Spleen (tissue), 11 donors: Measurements from ENCODE around the gene HOXC13. TPM values are rescaled to one million over a fixed set of nuclear protein-coding genes. Genes with fewer than 3 reads are reported as not detected.

Source experiments
- DNase-seq: peaks from one replicate; pipeline ENCODE4 v3.0.0-alpha.2; 2020
- H3K27ac ChIP-seq, 8 donors: fragments of 200-600 bp; sonication (generic) in 7 of 8; 1 replicate in 4 of 8; 2 replicates in 4 of 8; pipeline versions ENCODE4 v1.5.0 to v1.8.0; 2016 to 2021; ENCODE audit warnings: inconsistent platforms in 4 of 8, mild to moderate bottlenecking in 4 of 8, moderate library complexity in 1 of 8
- H3K27me3 ChIP-seq, 7 donors: fragments of 200-600 bp; sonication (generic) in 6 of 7; replicated peaks in 1 of 7; 1 replicate in 4 of 7; 2 replicates in 3 of 7; pipeline versions ENCODE4 v1.5.0 to v1.8.0; 2016 to 2021; ENCODE audit warnings: inconsistent platforms in 3 of 7, mild to moderate bottlenecking in 1 of 7
- H3K36me3 ChIP-seq, 6 donors: fragments of 200-600 bp; sonication (generic) in 5 of 6; 1 replicate in 4 of 6; 2 replicates in 2 of 6; pipeline versions ENCODE4 v1.5.0 to v1.8.0; 2016 to 2021; ENCODE audit warnings: inconsistent platforms in 2 of 6
- H3K4me1 ChIP-seq, 6 donors: fragments of 200-600 bp; sonication (generic) in 5 of 6; 1 replicate in 3 of 6; 2 replicates in 3 of 6; pipeline versions ENCODE4 v1.5.0 to v1.8.0; 2016 to 2021; ENCODE audit warnings: inconsistent platforms in 3 of 6
- H3K4me3 ChIP-seq, 8 donors: fragments of 200-600 bp; sonication (generic) in 7 of 8; 1 replicate in 4 of 8; 2 replicates in 4 of 8; pipeline versions ENCODE4 v1.5.0 to v1.8.0; 2016 to 2021; ENCODE audit warnings: inconsistent platforms in 4 of 8, mild to moderate bottlenecking in 4 of 8, moderate library complexity in 2 of 8
- H3K9me3 ChIP-seq, 8 donors: fragments of 200-600 bp; sonication (generic) in 7 of 8; 1 replicate in 4 of 8; 2 replicates in 4 of 8; pipeline versions ENCODE4 v1.5.0 to v1.8.0; 2016 to 2021; ENCODE audit warnings: inconsistent platforms in 4 of 8
- CTCF ChIP-seq, 11 experiments: fragments of 200-600 bp in 7 of 11; fragments of 450-650 bp in 4 of 11; sonication (generic) in 4 of 11; IDR thresholded peaks in 8 of 11; conservative IDR thresholded peaks in 3 of 11; 1 replicate in 7 of 11; 2 replicates in 4 of 11; pipeline versions ENCODE4 v1.4.0 to v1.8.0; 2016 to 2021; ENCODE audit warnings: antibody characterized with exemption in 11 of 11, inconsistent platforms in 4 of 11, mild to moderate bottlenecking in 1 of 11
- POLR2A ChIP-seq, 3 donors: fragments of 450-650 bp; IDR thresholded peaks; one replicate each; pipeline ENCODE4 v1.5.1; 2017; ENCODE audit warnings: antibody characterized with exemption in 3 of 3, mild to moderate bottlenecking in 1 of 3
- POLR2AphosphoS5 ChIP-seq, 3 donors: sonication (generic); formaldehyde crosslinking; IDR thresholded peaks; one replicate each; pipeline ENCODE4 v1.5.1; 2017; ENCODE audit warnings: antibody characterized with exemption in 3 of 3
- WGBS, 5 donors: extraction: QIAGEN DNeasy Blood & Tissue Kit in 3 of 5; methylation state at CpG; one replicate each; pipeline versions ENCODE4 v1.1.5 to v1.1.7; 2013 to 2018; 5-methylcytosine and 5-hydroxymethylcytosine counted together
- intact Hi-C: fragments of 100-400 bp; cut with DNase I; formaldehyde crosslinking; loops from one replicate; pipeline ENCODE4 v1.15.0; 2023; ENCODE audit warnings: low total_unique reads
- polyA plus RNA-seq, 3 donors: library from polyadenylated mRNA; stranded (reverse); fragments of 200-250 nt; gene quantifications; one replicate each; pipeline ENCODE4 v1.2.1, GENCODE V29; 2013
- total RNA-seq, 7 donors: library from RNA; depleted of rRNA in 3 of 7; stranded (reverse); fragments of >200 nt in 3 of 7; fragmentation: NEBNext Ultra II Directional in 4 of 7; extraction: Animal tissue kit (Norgen Biotek cat#: 25700) in 4 of 7; gene quantifications; one replicate each; pipeline versions ENCODE4 v1.1.0 to v1.2.1, GENCODE V29; 2016 to 2021
- donor health status: healthy with polysubstance abuse.
- donor health status: DM: no; HTN: no; CAD: no; lungs with moderate emphysema.
- donor health status: DM: no; HTN: no; CAD: no.
- donor health status: Bipolar disorder and iron deficiency.
- donor health status: healthy.
- donor health status: DM: no; HTN: no; CAD: no.
- donor health status: DM: yes; HTN: yes; CAD: no.

The HOXC13 gene
- total and polyA plus RNA-seq, 10 donors: not detected

GRCh38 chr12:53952871-53953734 lies 14.5 kb downstream of the HOXC13 start:
- Histone ChIP-seq H3K4me3 (no peak overlapping the region), H3K36me3 (no peaks in the 10 kb centered on the region), H3K27ac (no peak overlapping the region), H3K27me3 (peaks cover 41 to 100% (median 98%) of the 10 kb centered on the region in 7 donors), H3K4me1 (peaks cover 0 to 54% (median 16%) of the 10 kb centered on the region in 6 donors), H3K9me3 (peaks cover 0 to 7% (median 0%) of the 10 kb centered on the region in 8 donors)
- 6 to 12% (median 7%) methylated on average over 35 to 38 of the region's 38 CpGs for WGBS, 5 donors
- TF ChIP-seq POLR2AphosphoS5 (IDR thresholded peaks at IDR 0.05): no peak
- no peak for TF ChIP-seq CTCF (IDR thresholded peaks at IDR 0.05 in 8 of 11, conservative IDR thresholded peaks at IDR 0.05 in 3 of 11)
- no peak for TF ChIP-seq POLR2A (IDR thresholded peaks at IDR 0.05)
- intact Hi-C loops: no loop called here
- DNase-seq: no peak

- peak overlapping the region in 1 of 8 donors; percentile 16 for H3K4me3 ChIP-seq
- WGBS, 5 donors: 6 to 9% (median 8%) methylated on average over 19 of the region's 19 CpGs
- no peak for DNase-seq
- H3K4me1 ChIP-seq: peaks cover 0 to 54% (median 16%) of the 10 kb centered on the region in 6 donors
- H3K27me3 ChIP-seq: peaks cover 41 to 100% (median 100%) of the 10 kb centered on the region in 7 donors
- H3K9me3 ChIP-seq: peaks cover 0 to 7% (median 0%) of the 10 kb centered on the region in 8 donors
- intact Hi-C loops: no loop called here
- TF ChIP-seq POLR2AphosphoS5 (IDR thresholded peaks at IDR 0.05) (no peak), CTCF (IDR thresholded peaks at IDR 0.05 in 8 of 11, conservative IDR thresholded peaks at IDR 0.05 in 3 of 11) (no peak)
- H3K36me3 ChIP-seq: no peaks in the 10 kb centered on the region
- no peak overlapping the region for H3K27ac ChIP-seq
Observed at GRCh38 chr12:53953831-53954693, 15.4 kb downstream of the HOXC13 start.

GRCh38 chr12:53954694-53955035 lies 16.0 kb downstream of the HOXC13 start, which contains the start of gene HOXC12:
TSS of gene HOXC12 (plus strand) at chr12:53954903. CDS start at chr12:53954930, 27 bp downstream.
- Histone ChIP-seq H3K36me3 (no peaks in the 10 kb centered on the region), H3K9me3 (peaks cover 0 to 7% (median 0%) of the 10 kb centered on the region in 8 donors), H3K4me3 (peak within 1 kb of the TSS in 1 of 8 donors; percentile 16), H3K27me3 (peaks cover 40 to 100% (median 100%) of the 10 kb centered on the region in 7 donors), H3K27ac (no peak within 1 kb of the TSS), H3K4me1 (peaks cover 0 to 54% (median 16%) of the 10 kb centered on the region in 6 donors)
- 4 to 8% (median 6%) methylated on average over 19 to 20 of the region's 20 CpGs for WGBS, 5 donors
- no peak for DNase-seq
- intact Hi-C loops: no loop called here
- TF ChIP-seq CTCF (IDR thresholded peaks at IDR 0.05 in 8 of 11, conservative IDR thresholded peaks at IDR 0.05 in 3 of 11) (no peak), POLR2AphosphoS5 (IDR thresholded peaks at IDR 0.05) (no peak), POLR2A (IDR thresholded peaks at IDR 0.05) (no peak)
